ENCODE results near the gene CRYBG1. TPM values are rescaled to one million over a fixed set of nuclear protein-coding genes. Genes with fewer than 3 reads are reported as not detected.
A peak's percentile ranks its signal among the peaks of the same experiment; 100 is the strongest.
"Not testable (repeated sequence)": the region's sequence is repeated elsewhere in the genome, so short reads cannot be mapped to it uniquely, and the experiment has no call there.

CRYBG1 gene
- total RNA-seq, 1 experiment from 2014 or later: 5.1 TPM

DNA sequence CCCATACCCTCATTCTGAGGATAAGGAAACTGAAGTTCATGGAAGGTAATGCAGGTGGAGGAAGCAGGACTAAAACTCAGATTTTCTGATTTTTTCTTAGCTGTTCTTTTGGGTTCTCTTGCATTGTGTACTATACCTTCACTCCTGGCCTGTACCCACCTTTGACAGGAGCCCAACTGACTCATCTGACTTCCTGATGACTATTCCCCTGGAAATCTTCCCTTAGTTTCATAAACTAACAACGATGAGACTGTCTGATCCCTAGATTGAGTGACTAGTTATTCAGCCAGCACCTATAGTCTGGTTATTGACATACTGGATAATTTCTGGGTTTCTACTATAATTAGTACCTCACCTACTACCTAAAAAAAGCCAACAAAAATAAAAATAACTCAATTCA lies 10.1 kb downstream of the CRYBG1 start:
- no peak for DNase-seq (ENCODE audit: extremely low read depth, low read depth)

GRCh38 chr6:106372838-106373501 lies 12.5 kb downstream of the CRYBG1 start:
- DNase-seq (ENCODE audit: extremely low read depth, low read depth): no peak

DNA sequence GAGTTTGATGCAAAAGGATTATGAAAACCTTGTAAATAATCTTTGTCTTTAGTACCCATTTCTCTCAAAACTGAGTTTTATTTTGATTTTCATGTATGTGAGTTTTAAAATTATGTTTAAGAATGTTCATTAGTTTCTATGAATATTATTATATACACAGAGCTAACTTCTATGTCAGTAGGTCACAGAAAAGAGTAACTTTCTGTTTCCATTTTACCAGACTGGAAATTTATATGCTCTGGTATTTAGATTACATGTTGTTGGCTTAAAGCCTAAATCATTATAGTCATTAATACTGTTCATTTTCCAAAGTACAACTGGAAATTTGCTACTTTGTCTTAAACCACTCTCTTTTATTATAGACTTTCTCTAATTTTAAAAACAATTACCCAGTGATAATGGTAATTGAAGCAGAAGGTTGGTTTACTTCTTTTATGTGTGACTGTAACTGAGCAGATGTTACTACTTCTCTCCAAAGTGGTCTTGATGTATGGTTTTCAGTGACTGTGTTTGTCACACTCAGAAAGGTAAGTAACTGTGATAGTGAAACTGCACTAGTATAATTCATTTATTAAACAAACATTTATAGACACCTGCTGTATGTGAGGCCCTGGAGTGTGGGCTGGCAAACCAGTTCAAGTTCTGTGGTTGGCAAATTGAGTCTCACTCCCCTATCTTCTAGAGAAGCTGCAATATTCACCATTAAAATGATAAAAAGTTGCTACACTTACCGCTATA lies 13.2 kb downstream of the CRYBG1 start:
- DNase-seq (ENCODE audit: extremely low read depth, low read depth): no peak

GRCh38 chr6:106377061-106377540 lies 16.6 kb downstream of the CRYBG1 start:
- no peak for DNase-seq (ENCODE audit: extremely low read depth, low read depth)

DNA sequence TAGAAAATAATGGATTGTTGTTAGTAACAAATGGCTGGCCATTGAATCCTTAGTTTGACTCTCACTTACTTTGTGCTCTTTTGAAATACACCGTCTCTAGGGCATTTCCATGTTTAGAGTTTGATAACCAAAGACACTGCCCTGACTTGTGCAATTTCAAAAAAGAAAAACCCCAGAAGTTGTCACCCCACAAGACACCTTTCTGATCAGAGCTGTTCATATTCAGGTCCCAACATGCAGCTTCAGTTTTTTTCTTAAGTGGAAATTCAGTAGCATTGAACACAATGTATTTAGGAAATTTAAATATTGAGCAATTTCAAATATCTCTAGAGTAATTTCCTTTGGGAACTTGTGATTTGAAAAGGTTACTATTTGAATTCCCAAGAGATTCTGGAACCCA lies 19.4 kb downstream of the CRYBG1 start:
- DNase-seq (ENCODE audit: extremely low read depth, low read depth): no peak

GRCh38 chr6:106380407-106380806 lies 19.9 kb downstream of the CRYBG1 start:
- DNase-seq (ENCODE audit: extremely low read depth, low read depth): no peak

DNA sequence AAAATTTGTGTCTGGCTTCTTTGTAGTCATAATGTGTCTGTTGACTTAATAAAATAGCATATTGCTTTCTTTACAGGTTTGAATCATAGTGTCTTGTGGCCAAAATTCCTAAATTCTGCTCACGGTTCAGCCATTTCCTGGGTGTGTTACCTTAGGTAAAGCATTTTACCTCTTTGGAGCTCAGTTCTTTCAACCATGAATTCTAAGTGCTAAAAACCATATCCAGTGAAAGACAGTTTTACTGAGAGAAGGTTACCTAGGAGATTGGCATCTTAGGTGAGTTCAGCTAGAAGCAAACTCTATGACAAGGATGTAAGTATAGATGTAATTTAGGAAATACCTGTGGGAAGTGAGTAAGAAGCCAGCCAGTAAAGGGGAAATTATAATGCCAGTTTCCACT lies 20.7 kb downstream of the CRYBG1 start:
- DNase-seq (ENCODE audit: extremely low read depth, low read depth): no peak

DNA sequence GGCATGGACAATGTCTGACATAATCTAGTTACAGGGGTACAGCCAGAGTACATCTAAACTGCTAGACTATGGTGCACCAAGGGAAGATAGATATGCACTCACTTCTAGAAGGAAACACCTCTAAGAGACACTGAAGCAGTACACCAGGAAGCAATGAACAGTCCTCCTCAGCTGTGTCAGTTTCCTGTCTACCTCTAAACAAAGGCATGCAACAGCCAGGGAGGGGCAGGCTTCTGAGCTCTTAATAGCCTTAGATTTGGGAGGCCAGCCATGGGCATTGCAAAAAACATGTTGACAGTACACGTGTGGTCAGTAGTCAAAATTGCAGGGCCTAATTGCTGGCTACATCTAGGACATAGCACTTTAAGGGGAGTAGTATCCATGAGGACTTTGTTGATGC lies 21.4 kb downstream of the CRYBG1 start:
- DNase-seq (ENCODE audit: extremely low read depth, low read depth): no peak

GRCh38 chr6:106383573-106383972 lies 23.1 kb downstream of the CRYBG1 start:
- no peak for DNase-seq (ENCODE audit: extremely low read depth, low read depth)

- no peak for DNase-seq (ENCODE audit: extremely low read depth, low read depth)
These were observed 25.0 kb downstream of the CRYBG1 start for GRCh38 chr6:106385530-106385929.

GRCh38 chr6:106387875-106388274 lies 27.4 kb downstream of the CRYBG1 start:
- no peak for DNase-seq (ENCODE audit: extremely low read depth, low read depth)

- DNase-seq (ENCODE audit: extremely low read depth, low read depth): peak; percentile 6
These were observed 29.6 kb downstream of the CRYBG1 start for GRCh38 chr6:106390088-106390487.

GRCh38 chr6:106396426-106397220 lies 36.1 kb downstream of the CRYBG1 start:
- no peak for DNase-seq (ENCODE audit: extremely low read depth, low read depth)

GRCh38 chr6:106397431-106397830 lies 36.9 kb downstream of the CRYBG1 start:
- no peak for DNase-seq (ENCODE audit: extremely low read depth, low read depth)

- no peak for DNase-seq (ENCODE audit: extremely low read depth, low read depth)
These were observed 38.1 kb downstream of the CRYBG1 start for GRCh38 chr6:106398621-106399020.

- not testable (repeated sequence) for DNase-seq (ENCODE audit: extremely low read depth, low read depth)
These were observed 44.5 kb downstream of the CRYBG1 start for GRCh38 chr6:106405044-106405443.

- DNase-seq (ENCODE audit: extremely low read depth, low read depth): no peak
These were observed 50.5 kb downstream of the CRYBG1 start for GRCh38 chr6:106411056-106411455.

DNA sequence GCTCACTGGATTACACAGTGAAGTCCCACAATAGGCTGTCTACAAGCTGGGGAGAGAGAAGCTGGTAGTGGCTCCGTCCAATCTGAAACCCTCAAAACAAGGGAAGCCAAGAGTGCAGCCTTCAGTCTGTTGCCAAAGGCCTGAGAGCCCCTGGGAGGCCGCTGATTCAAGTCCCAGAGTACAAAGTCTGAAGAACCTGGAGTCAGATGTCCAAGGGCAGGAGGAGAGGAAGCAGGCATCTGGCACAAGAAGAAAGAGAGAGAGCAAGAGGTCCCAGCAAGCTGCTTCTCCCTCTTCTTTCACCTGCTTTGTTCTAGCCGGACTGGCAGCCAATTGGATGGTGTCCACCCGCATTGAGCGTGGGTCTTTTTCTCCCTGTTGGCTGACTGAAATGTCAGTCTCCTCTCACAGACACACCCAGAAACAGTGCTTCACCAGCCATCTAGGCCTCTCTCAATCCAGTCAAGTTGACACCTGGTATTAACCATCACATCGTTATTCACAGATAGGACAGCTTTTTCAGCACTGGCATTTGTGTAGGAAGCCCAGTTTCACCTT lies 51.2 kb downstream of the CRYBG1 start:
- no peak for DNase-seq (ENCODE audit: extremely low read depth, low read depth)

DNA sequence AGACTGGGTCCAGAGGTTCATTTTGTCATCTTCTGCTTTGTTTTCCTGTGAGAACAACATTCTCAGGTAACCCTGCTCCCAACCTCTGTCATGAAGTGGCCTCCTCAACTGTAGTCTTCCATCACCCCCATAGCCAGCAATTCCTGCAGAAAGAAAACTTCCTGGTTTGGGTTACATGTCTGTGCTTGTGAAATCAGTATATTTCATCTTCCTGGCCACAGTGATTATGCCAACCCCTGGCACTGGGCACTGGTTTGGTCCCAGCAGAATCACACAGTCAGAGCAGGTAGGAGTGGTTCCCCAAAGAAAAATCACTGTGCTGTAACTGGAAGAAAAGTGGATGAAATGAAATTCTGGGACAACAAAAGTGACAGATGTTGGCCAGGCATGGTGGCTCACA lies 52.5 kb downstream of the CRYBG1 start:
- no peak for DNase-seq (ENCODE audit: extremely low read depth, low read depth)

DNA sequence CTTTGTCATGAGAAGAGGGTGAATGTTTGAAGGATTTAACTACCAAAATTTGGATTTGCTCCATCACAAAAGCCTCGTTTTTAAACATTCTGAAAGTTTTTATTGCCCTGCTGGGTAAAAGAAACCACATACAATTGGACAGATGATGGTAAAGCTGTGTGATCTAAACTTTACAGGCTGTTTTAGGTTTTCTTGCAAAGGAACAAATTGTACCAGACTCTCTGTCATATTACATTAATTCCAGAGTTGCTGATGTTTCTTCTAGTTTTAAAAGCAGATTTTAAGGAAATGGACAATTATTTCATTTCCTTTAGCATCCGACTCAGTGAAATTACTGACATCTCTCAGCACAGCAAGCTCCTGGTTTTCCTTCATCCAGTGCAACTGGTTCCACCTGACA lies 53.2 kb downstream of the CRYBG1 start:
- no peak for DNase-seq (ENCODE audit: extremely low read depth, low read depth)

- no peak for DNase-seq (ENCODE audit: extremely low read depth, low read depth)
These were observed 55.4 kb downstream of the CRYBG1 start for GRCh38 chr6:106415921-106416320.

All from NCI-H460 (cell line).